WTC11 (cell line): ENCODE measurements around the gene GSTO1. TPM values are rescaled to one million over a fixed set of nuclear protein-coding genes. Genes with fewer than 3 reads are reported as not detected.

Experiments
- ATAC-seq: fragments of 200-7000 bp; cut with Tn5 transposase; 2 replicates; pipeline ENCODE4 v1.10.0; 2021; ENCODE audit warnings: mild to moderate bottlenecking, moderate library complexity
- CTCF ChIA-PET: fragments of 300-600 bp; sonication (Branson Sonifier 250); formaldehyde crosslinking; loops from one replicate; lab custom pipeline; 2021; ENCODE audit warnings: antibody characterized with exemption; lab: Charles Lee
- POLR2A ChIA-PET: fragments of 350-600 bp; sonication (Branson Sonifier 250); formaldehyde crosslinking; loops from one replicate; lab custom pipeline; 2021; ENCODE audit warnings: antibody characterized with exemption; lab: Charles Lee
- DNase-seq: peaks from one replicate; pipeline ENCODE4 v3.0.0; 2021; ENCODE audit warnings: low spot score
- H3K27ac Mint-ChIP-seq: 2 replicates; pipeline ENCODE4 v1.8.0; 2021; ENCODE audit warnings: mixed read lengths
- H3K27me3 Mint-ChIP-seq: 2 replicates; pipeline ENCODE4 v1.8.0; 2021; ENCODE audit warnings: low read depth, mild to moderate bottlenecking, moderate library complexity, mixed read lengths
- H3K36me3 Mint-ChIP-seq: 2 replicates; pipeline ENCODE4 v1.8.0; 2021; ENCODE audit warnings: mixed read lengths
- H3K4me1 Mint-ChIP-seq: 2 replicates; pipeline ENCODE4 v1.8.0; 2022; ENCODE audit warnings: mixed read lengths
- H3K4me3 Mint-ChIP-seq: 2 replicates; pipeline ENCODE4 v1.8.0; 2021; ENCODE audit warnings: mild to moderate bottlenecking, moderate library complexity, mixed read lengths
- H3K9me3 Mint-ChIP-seq: 2 replicates; pipeline ENCODE4 v1.8.0; 2021; ENCODE audit warnings: mixed read lengths
- CBFB ChIP-seq: sonication (generic); formaldehyde crosslinking; IDR thresholded peaks from 2 replicates; pipeline ENCODE4 v1.8.1; 2022; ENCODE audit warnings: mild to moderate bottlenecking, low read depth, missing genetic modification reagents
- ETV6 ChIP-seq: sonication (generic); formaldehyde crosslinking; IDR thresholded peaks from 2 replicates; pipeline ENCODE4 v1.8.1; 2022; ENCODE audit warnings: mild to moderate bottlenecking, missing genetic modification reagents
- MYBL2 ChIP-seq: sonication (generic); formaldehyde crosslinking; IDR thresholded peaks from 2 replicates; pipeline ENCODE4 v1.8.1; 2023; ENCODE audit warnings: mild to moderate bottlenecking, moderate library complexity, missing genetic modification reagents
- NFATC4 ChIP-seq: fragments of 250-450 bp; sonication (Bioruptor Pico); IDR thresholded peaks from 2 replicates; pipeline ENCODE4 v1.9.0; 2021; ENCODE audit warnings: mild to moderate bottlenecking
- NFYB ChIP-seq: sonication (generic); formaldehyde crosslinking; conservative IDR thresholded peaks from 2 replicates; pipeline ENCODE4 v1.8.0; 2022; ENCODE audit warnings: low read depth, missing genetic modification reagents
- RORB ChIP-seq: fragments of 250-450 bp; sonication (Bioruptor Pico); IDR thresholded peaks from 2 replicates; pipeline ENCODE4 v1.9.0; 2021; ENCODE audit warnings: mild to moderate bottlenecking
- TEAD1 ChIP-seq: sonication (generic); formaldehyde crosslinking; IDR thresholded peaks from 2 replicates; pipeline ENCODE4 v1.8.0; 2022; ENCODE audit warnings: mild to moderate bottlenecking, missing genetic modification reagents
- TP53 ChIP-seq: sonication (generic); formaldehyde crosslinking; IDR thresholded peaks from 2 replicates; pipeline ENCODE4 v1.8.1; 2023; ENCODE audit warnings: mild to moderate bottlenecking, missing genetic modification reagents
- ZNF232 ChIP-seq: sonication (generic); formaldehyde crosslinking; IDR thresholded peaks from 2 replicates; pipeline ENCODE4 v1.8.0; 2022; ENCODE audit warnings: mild to moderate bottlenecking, missing genetic modification reagents
- ZNF423 ChIP-seq: fragments of 250-450 bp; sonication (Bioruptor Pico); IDR thresholded peaks from 2 replicates; pipeline ENCODE4 v2.1.2; 2022; ENCODE audit warnings: mild to moderate bottlenecking, moderate library complexity
- ZNF671 ChIP-seq: fragments of 250-450 bp; sonication (Bioruptor Pico); IDR thresholded peaks from 2 replicates; pipeline ENCODE4 v1.8.0; 2021; ENCODE audit warnings: mild to moderate bottlenecking
- total RNA-seq: library from RNA; stranded (reverse); gene quantifications from 3 replicates; pipeline ENCODE4 v1.2.3, GENCODE V29; 2021
- TF ChIP-seq, protein P1 (sequence below): sonication (generic); formaldehyde crosslinking; IDR thresholded peaks from 2 replicates; pipeline ENCODE4 v1.8.1; 2022; ENCODE audit warnings: missing genetic modification reagents, borderline replicate concordance
- TF ChIP-seq, protein P2 (sequence below): sonication (generic); formaldehyde crosslinking; IDR thresholded peaks from 2 replicates; pipeline ENCODE4 v1.8.1; 2023; ENCODE audit warnings: mild to moderate bottlenecking, moderate library complexity, missing genetic modification reagents
- TF ChIP-seq, protein P3 (sequence below): sonication (generic); formaldehyde crosslinking; IDR thresholded peaks from 2 replicates; pipeline ENCODE4 v1.8.1; 2023; ENCODE audit warnings: mild to moderate bottlenecking, missing genetic modification reagents, borderline replicate concordance
- TF ChIP-seq, protein P4 (sequence below): fragments of 250-450 bp; sonication (Bioruptor Pico); IDR thresholded peaks from 2 replicates; pipeline ENCODE4 v1.8.0; 2021; ENCODE audit warnings: mild to moderate bottlenecking
- TF ChIP-seq, protein P5 (sequence below): sonication (generic); formaldehyde crosslinking; IDR thresholded peaks from 2 replicates; pipeline ENCODE4 v1.8.0; 2022; ENCODE audit warnings: mild to moderate bottlenecking, missing genetic modification reagents

The GSTO1 gene
- total RNA-seq, 1 experiment from 2014 or later, result 87.9 TPM

DNA sequence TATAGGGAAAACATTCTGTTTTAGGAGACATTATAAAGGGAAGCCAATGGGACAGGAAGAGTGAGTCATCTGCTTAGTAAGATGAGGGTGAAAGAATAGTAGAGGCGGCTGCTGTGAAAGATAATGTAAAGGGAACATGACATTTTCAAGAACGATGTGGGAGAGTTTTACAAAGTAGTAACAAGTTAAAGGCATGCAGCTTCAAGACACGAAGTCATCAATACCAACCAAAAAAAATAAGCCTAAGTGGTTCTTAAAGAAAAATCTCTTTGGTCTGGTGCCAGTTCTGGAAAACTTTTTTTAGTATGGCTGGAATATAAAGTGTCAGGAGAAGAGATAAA lies 6.1 kb downstream of the GSTO1 start:
- DNase-seq (no peak), ATAC-seq (no peak)
- POLR2A ChIA-PET, result no interaction called here
- CTCF ChIA-PET, result no interaction called here
- TF ChIP-seq ZNF232 (CRISPR knock-in tag) (no peak), NFYB (no peak)
- TF ChIP-seq, protein P1, sequence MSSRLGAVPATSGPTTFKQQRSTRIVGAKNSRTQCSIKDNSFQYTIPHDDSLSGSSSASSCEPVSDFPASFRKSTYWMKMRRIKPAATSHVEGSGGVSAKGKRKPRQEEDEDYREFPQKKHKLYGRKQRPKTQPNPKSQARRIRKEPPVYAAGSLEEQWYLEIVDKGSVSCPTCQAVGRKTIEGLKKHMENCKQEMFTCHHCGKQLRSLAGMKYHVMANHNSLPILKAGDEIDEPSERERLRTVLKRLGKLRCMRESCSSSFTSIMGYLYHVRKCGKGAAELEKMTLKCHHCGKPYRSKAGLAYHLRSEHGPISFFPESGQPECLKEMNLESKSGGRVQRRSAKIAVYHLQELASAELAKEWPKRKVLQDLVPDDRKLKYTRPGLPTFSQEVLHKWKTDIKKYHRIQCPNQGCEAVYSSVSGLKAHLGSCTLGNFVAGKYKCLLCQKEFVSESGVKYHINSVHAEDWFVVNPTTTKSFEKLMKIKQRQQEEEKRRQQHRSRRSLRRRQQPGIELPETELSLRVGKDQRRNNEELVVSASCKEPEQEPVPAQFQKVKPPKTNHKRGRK (CRISPR knock-in tag), result no peak
- Mint-ChIP-seq H3K36me3 (peaks cover 58% of the 10 kb centered on the region), H3K4me1 (peaks cover 14% of the 10 kb centered on the region), H3K27me3 (no peaks in the 10 kb centered on the region), H3K9me3 (no peaks in the 10 kb centered on the region), H3K27ac (no peak overlapping the region), H3K4me3 (no peak overlapping the region)

DNA sequence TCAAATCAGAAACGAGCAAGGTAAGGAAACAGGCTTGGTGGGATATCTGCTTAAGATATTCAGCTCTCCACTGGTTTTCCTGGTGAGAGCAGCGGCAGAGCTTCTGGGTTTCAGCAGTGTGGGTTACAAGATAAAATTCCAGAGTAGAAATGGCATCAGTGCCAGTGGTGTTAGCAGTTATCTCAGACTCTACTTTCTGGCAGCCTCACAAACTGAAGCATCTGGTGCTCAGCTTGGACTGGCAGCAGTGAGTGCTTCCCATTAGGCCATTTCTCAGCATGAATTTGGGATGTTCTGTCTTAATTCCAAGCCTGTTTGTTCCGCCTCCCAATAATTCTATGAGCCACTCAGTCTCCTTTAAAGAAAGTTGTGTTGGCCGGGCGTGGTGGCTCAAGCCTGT lies 7.4 kb downstream of the GSTO1 start:
- no peak overlapping the region for H3K27ac Mint-ChIP-seq
- H3K36me3 Mint-ChIP-seq, result peaks cover 68% of the 10 kb centered on the region
- no peaks in the 10 kb centered on the region for H3K27me3 Mint-ChIP-seq
- TF ChIP-seq TEAD1 (CRISPR knock-in tag) (no peak), ETV6 (CRISPR knock-in tag) (no peak), NFYB (no peak), ZNF671 (CRISPR knock-in tag) (no peak), NFATC4 (CRISPR knock-in tag) (no peak), MYBL2 (CRISPR knock-in tag) (no peak), TP53 (CRISPR knock-in tag) (no peak), CBFB (CRISPR knock-in tag) (no peak), RORB (CRISPR knock-in tag) (no peak), ZNF423 (CRISPR knock-in tag) (no peak)
- TF ChIP-seq, protein P2, sequence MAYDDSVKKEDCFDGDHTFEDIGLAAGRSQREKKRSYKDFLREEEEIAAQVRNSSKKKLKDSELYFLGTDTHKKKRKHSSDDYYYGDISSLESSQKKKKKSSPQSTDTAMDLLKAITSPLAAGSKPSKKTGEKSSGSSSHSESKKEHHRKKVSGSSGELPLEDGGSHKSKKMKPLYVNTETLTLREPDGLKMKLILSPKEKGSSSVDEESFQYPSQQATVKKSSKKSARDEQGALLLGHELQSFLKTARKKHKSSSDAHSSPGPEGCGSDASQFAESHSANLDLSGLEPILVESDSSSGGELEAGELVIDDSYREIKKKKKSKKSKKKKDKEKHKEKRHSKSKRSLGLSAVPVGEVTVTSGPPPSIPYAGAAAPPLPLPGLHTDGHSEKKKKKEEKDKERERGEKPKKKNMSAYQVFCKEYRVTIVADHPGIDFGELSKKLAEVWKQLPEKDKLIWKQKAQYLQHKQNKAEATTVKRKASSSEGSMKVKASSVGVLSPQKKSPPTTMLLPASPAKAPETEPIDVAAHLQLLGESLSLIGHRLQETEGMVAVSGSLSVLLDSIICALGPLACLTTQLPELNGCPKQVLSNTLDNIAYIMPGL, result no peak
- TF ChIP-seq, protein P3, sequence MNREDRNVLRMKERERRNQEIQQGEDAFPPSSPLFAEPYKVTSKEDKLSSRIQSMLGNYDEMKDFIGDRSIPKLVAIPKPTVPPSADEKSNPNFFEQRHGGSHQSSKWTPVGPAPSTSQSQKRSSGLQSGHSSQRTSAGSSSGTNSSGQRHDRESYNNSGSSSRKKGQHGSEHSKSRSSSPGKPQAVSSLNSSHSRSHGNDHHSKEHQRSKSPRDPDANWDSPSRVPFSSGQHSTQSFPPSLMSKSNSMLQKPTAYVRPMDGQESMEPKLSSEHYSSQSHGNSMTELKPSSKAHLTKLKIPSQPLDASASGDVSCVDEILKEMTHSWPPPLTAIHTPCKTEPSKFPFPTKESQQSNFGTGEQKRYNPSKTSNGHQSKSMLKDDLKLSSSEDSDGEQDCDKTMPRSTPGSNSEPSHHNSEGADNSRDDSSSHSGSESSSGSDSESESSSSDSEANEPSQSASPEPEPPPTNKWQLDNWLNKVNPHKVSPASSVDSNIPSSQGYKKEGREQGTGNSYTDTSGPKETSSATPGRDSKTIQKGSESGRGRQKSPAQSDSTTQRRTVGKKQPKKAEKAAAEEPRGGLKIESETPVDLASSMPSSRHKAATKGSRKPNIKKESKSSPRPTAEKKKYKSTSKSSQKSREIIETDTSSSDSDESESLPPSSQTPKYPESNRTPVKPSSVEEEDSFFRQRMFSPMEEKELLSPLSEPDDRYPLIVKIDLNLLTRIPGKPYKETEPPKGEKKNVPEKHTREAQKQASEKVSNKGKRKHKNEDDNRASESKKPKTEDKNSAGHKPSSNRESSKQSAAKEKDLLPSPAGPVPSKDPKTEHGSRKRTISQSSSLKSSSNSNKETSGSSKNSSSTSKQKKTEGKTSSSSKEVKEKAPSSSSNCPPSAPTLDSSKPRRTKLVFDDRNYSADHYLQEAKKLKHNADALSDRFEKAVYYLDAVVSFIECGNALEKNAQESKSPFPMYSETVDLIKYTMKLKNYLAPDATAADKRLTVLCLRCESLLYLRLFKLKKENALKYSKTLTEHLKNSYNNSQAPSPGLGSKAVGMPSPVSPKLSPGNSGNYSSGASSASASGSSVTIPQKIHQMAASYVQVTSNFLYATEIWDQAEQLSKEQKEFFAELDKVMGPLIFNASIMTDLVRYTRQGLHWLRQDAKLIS (CRISPR knock-in tag), result no peak
- TF ChIP-seq, protein P4, sequence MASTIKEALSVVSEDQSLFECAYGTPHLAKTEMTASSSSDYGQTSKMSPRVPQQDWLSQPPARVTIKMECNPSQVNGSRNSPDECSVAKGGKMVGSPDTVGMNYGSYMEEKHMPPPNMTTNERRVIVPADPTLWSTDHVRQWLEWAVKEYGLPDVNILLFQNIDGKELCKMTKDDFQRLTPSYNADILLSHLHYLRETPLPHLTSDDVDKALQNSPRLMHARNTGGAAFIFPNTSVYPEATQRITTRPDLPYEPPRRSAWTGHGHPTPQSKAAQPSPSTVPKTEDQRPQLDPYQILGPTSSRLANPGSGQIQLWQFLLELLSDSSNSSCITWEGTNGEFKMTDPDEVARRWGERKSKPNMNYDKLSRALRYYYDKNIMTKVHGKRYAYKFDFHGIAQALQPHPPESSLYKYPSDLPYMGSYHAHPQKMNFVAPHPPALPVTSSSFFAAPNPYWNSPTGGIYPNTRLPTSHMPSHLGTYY (CRISPR knock-in tag), result no peak
- TF ChIP-seq, protein P5, sequence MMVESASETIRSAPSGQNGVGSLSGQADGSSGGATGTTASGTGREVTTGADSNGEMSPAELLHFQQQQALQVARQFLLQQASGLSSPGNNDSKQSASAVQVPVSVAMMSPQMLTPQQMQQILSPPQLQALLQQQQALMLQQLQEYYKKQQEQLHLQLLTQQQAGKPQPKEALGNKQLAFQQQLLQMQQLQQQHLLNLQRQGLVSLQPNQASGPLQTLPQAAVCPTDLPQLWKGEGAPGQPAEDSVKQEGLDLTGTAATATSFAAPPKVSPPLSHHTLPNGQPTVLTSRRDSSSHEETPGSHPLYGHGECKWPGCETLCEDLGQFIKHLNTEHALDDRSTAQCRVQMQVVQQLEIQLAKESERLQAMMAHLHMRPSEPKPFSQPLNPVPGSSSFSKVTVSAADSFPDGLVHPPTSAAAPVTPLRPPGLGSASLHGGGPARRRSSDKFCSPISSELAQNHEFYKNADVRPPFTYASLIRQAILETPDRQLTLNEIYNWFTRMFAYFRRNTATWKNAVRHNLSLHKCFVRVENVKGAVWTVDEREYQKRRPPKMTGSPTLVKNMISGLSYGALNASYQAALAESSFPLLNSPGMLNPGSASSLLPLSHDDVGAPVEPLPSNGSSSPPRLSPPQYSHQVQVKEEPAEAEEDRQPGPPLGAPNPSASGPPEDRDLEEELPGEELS (CRISPR knock-in tag), result no peak
- CTCF ChIA-PET, result interaction anchor here (0.7 to 1.0 kb wide), 3 partner anchors 92 to 204 kb away, joined by 3 read pairs; partner anchors contain the start of genes CFAP58 and SFR1
- H3K9me3 Mint-ChIP-seq, result no peaks in the 10 kb centered on the region
- H3K4me3 Mint-ChIP-seq, result no peak overlapping the region
- POLR2A ChIA-PET, result no interaction called here
- no peak for DNase-seq
- no peak for ATAC-seq
- peaks cover 2% of the 10 kb centered on the region for H3K4me1 Mint-ChIP-seq
